ENCODE results near the gene CLDN9.

DNA sequence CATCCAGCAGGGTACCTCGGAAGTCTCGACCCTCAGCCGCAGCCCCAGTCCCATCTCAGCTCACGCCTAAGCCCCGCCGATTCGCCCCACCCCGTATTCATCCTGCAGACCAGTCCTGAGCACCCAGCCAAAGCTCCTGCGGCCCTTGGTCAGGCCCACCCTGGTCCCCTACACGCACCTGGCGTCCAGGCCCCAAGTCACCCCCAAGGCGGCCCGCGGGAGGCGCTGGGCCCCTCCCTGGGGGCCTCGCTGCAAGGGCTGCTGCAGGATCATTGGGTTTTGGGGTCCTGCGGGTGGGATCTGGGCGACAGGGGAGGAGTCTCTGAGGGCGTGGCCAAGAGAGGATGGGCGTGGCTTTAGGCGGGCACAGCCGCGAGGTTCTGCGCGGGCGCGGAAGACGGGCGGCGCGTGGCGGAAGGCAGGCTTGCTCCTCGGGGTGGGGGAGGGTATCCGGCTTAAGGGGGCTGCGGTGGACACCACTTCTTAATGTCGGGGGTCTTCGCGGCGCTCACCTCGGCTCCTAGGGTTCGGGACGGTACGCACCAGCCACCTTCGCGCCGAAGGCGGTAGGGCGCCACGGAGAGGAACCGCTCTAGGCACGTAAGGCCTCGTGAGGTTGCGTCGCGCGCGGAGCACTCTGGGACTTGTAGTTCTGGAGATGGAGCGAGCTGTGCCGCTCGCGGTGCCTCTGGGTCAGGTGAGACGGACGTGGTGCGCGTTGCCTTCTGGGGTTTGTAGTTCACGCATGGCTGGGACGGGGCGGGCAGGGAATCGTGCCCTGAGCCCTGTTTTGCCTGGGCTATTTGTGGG lies 11.2 kb downstream of the CLDN9 start, which contains the start of the genes HCFC1R1 and THOC6:
- TF ChIP-seq CTCF (IDR thresholded peaks at IDR 0.05; ENCODE audit: low read length) (no peak), EZH2 (optimal IDR thresholded peaks at IDR 0.05; ENCODE audit: low read depth, low read length) (no peak), EZH2phosphoT487 (IDR thresholded peaks at IDR 0.05; ENCODE audit: low read length) (no peak)

All from MM.1S (cell line).